CD8-positive, alpha-beta memory T cell (primary cell): ENCODE results near the gene CCDC171. TPM values are rescaled to one million over a fixed set of nuclear protein-coding genes. Genes with fewer than 3 reads are reported as not detected.

ENCODE experiments used
- CTCF ChIA-PET: fragments of 350-600 bp; sonication (Branson Sonifier 250); formaldehyde crosslinking; loops from one replicate; lab custom pipeline; 2021; ENCODE audit warnings: antibody characterized with exemption; lab: Charles Lee
- POLR2A ChIA-PET: fragments of 350-600 bp; sonication (Branson Sonifier 250); formaldehyde crosslinking; loops from one replicate; lab custom pipeline; 2021; ENCODE audit warnings: antibody characterized with exemption; lab: Charles Lee
- DNase-seq, 5 donors: peaks; one replicate each; pipeline versions ENCODE4 v3.0.0 to v3.0.0-alpha.2; 2020 to 2022; ENCODE audit warnings: mixed read lengths in 1 of 5
- H3K27ac ChIP-seq: one replicate; pipeline ENCODE4 v1.7.0; 2013; ENCODE audit warnings: low read depth, mild to moderate bottlenecking, low read length, moderate library complexity
- H3K27me3 ChIP-seq: 2 replicates; pipeline ENCODE4 v1.7.0; 2013; ENCODE audit warnings: low read length, mild to moderate bottlenecking; ENCODE audit not compliant: insufficient read depth, poor library complexity, severe bottlenecking
- H3K36me3 ChIP-seq: 2 replicates; pipeline ENCODE4 v1.7.0; 2013; ENCODE audit warnings: mild to moderate bottlenecking, low read length, moderate library complexity; ENCODE audit not compliant: insufficient read depth
- H3K4me1 ChIP-seq: 2 replicates; pipeline ENCODE4 v1.7.0; 2013; ENCODE audit warnings: mild to moderate bottlenecking, low read length, moderate library complexity; ENCODE audit not compliant: insufficient read depth
- H3K4me3 ChIP-seq: 2 replicates; pipeline ENCODE4 v1.7.0; 2013; ENCODE audit warnings: mild to moderate bottlenecking, low read length
- H3K9me3 ChIP-seq: 2 replicates; pipeline ENCODE4 v1.7.0; 2013; ENCODE audit warnings: mild to moderate bottlenecking, low read length
- H3K27ac Mint-ChIP-seq, 8 donors: one replicate each; pipeline ENCODE4 v1.8.0; 2020 to 2021; ENCODE audit warnings: mixed read lengths in 8 of 8, mild to moderate bottlenecking in 6 of 8, inconsistent platforms in 3 of 8, moderate library complexity in 3 of 8
- H3K27me3 Mint-ChIP-seq, 2 donors: one replicate each; pipeline ENCODE4 v1.8.0; 2020 to 2021; ENCODE audit warnings: mixed read lengths in 2 of 2, mild to moderate bottlenecking in 1 of 2, moderate library complexity in 1 of 2
- H3K36me3 Mint-ChIP-seq, 3 donors: one replicate each; pipeline ENCODE4 v1.8.0; 2020 to 2021; ENCODE audit warnings: mixed read lengths in 3 of 3, inconsistent platforms in 1 of 3, mild to moderate bottlenecking in 1 of 3
- H3K4me1 Mint-ChIP-seq, 3 donors: one replicate each; pipeline ENCODE4 v1.8.0; 2020 to 2021; ENCODE audit warnings: mixed read lengths in 3 of 3, inconsistent platforms in 1 of 3, mild to moderate bottlenecking in 1 of 3
- H3K4me3 Mint-ChIP-seq, 7 donors: one replicate each; pipeline ENCODE4 v1.8.0; 2020 to 2021; ENCODE audit warnings: mixed read lengths in 7 of 7, mild to moderate bottlenecking in 6 of 7, moderate library complexity in 4 of 7, inconsistent platforms in 2 of 7
- H3K9me3 Mint-ChIP-seq, 5 donors: one replicate each; pipeline ENCODE4 v1.8.0; 2020 to 2022; ENCODE audit warnings: mixed read lengths in 5 of 5, mild to moderate bottlenecking in 3 of 5, moderate library complexity in 2 of 5, inconsistent platforms in 1 of 5
- polyA plus RNA-seq: library from polyadenylated mRNA; unstranded; fragments of 300-500 nt; fragmentation: Illumina TruSeq; gene quantifications from one replicate; pipeline ENCODE4 v1.2.3, GENCODE V29; 2021
- total RNA-seq, 2 experiments: library from RNA; stranded (reverse); gene quantifications; one replicate each; pipeline ENCODE4 v1.2.3, GENCODE V29; 2021

The CCDC171 gene
- total and polyA plus RNA-seq, 3 experiments from 2014 or later = 0.62 to 2.3 (median 1.8) TPM

DNA sequence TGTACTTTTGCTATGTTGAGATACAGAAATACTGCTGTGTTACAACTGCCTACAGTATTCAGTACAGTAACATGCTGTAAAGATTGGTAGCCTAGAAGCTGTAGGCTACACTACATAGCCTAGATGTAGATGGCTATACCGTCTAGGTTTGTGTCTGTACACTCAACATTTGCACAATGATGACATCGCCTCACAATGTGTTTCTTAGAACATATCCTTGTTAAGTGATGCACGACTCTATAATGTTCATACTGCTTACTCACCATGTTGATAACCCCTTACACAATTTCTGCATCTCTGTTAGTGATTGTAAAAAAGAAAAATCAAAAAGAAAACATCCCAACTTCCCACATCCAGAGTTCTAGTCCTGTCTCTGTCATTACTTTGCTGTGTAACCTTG, 450.0 kb downstream of the CCDC171 start:
- Histone ChIP-seq H3K4me3 (no peak overlapping the region), H3K36me3 (no peaks in the 10 kb centered on the region), H3K27me3 (no peaks in the 10 kb centered on the region), H3K9me3 (no peaks in the 10 kb centered on the region), H3K4me1 (no peaks in the 10 kb centered on the region), H3K27ac (no peak overlapping the region)
- H3K36me3 Mint-ChIP-seq = no peaks in the 10 kb centered on the region
- H3K27me3 Mint-ChIP-seq = no peaks in the 10 kb centered on the region
- H3K9me3 Mint-ChIP-seq = peaks cover 8 to 17% (median 14%) of the 10 kb centered on the region in 5 donors
- H3K27ac Mint-ChIP-seq = no peak overlapping the region
- H3K4me3 Mint-ChIP-seq = no peak overlapping the region
- DNase-seq = no peak
- ChIA-PET CTCF (no interaction called here), POLR2A (no interaction called here)
- no peaks in the 10 kb centered on the region for H3K4me1 Mint-ChIP-seq

GRCh38 chr9:16003785-16004184, 450.9 kb downstream of the CCDC171 start:
- Mint-ChIP-seq H3K27ac (no peak overlapping the region), H3K4me3 (no peak overlapping the region), H3K4me1 (no peaks in the 10 kb centered on the region), H3K36me3 (no peaks in the 10 kb centered on the region), H3K27me3 (no peaks in the 10 kb centered on the region), H3K9me3 (peaks cover 14 to 23% (median 15%) of the 10 kb centered on the region in 5 donors)
- CTCF ChIA-PET = no interaction called here
- Histone ChIP-seq H3K9me3 (no peaks in the 10 kb centered on the region), H3K4me1 (no peaks in the 10 kb centered on the region), H3K27me3 (no peaks in the 10 kb centered on the region), H3K36me3 (no peaks in the 10 kb centered on the region), H3K27ac (no peak overlapping the region), H3K4me3 (no peak overlapping the region)
- POLR2A ChIA-PET = no interaction called here
- no peak for DNase-seq

DNA sequence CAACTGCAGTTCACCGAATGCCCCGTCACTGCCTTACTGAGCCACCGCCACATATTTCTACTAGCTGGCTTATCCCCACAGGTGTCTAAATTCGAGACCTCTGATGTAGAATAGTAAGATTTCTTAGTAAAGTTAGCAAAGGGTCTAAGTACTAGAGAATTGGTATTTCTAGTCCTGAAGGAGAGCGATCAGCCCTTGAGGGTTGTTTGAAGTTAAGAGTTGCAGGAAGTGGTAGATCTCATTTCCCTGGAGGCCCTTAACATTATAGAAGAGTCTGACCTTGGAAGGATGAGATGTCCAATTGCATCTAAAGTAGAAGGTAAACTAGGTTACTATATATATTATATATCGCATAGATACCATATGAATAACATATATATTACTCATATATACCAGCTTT, 451.8 kb downstream of the CCDC171 start:
- Histone ChIP-seq H3K4me1 (no peaks in the 10 kb centered on the region), H3K4me3 (no peak overlapping the region), H3K9me3 (no peaks in the 10 kb centered on the region), H3K27ac (no peak overlapping the region), H3K27me3 (no peaks in the 10 kb centered on the region), H3K36me3 (no peaks in the 10 kb centered on the region)
- ChIA-PET POLR2A (no interaction called here), CTCF (no interaction called here)
- DNase-seq = no peak
- no peaks in the 10 kb centered on the region for H3K27me3 Mint-ChIP-seq
- no peaks in the 10 kb centered on the region for H3K36me3 Mint-ChIP-seq
- H3K27ac Mint-ChIP-seq = no peak overlapping the region
- no peak overlapping the region for H3K4me3 Mint-ChIP-seq
- H3K9me3 Mint-ChIP-seq = peaks cover 13 to 20% (median 15%) of the 10 kb centered on the region in 5 donors
- no peaks in the 10 kb centered on the region for H3K4me1 Mint-ChIP-seq

DNA sequence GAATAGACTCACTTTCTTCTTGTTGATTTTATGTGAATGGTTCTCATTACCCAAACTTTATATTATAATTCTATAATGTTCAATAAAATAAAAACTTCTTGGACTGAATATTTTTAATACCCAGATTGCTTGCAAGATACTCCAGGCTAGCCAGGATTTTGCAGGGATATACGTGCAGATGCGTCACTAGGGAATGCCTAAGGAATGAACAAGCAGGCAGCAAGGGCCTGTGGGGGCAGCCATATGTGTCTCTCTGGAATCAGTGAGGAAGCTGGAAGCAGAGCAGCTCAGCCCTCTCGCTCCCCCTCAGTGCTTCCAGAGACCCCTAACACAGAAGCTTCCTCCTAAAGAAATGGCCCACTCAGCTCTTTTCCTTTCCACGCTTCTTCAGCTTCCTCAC, 457.4 kb downstream of the CCDC171 start:
- CTCF ChIA-PET = no interaction called here
- peaks cover 0 to 12% (median 9%) of the 10 kb centered on the region in 5 donors for H3K9me3 Mint-ChIP-seq

GRCh38 chr9:16012621-16013020, 459.8 kb downstream of the CCDC171 start:
- H3K27ac Mint-ChIP-seq = no peak overlapping the region
- Histone ChIP-seq H3K9me3 (no peaks in the 10 kb centered on the region), H3K4me1 (no peaks in the 10 kb centered on the region), H3K36me3 (no peaks in the 10 kb centered on the region), H3K4me3 (no peak overlapping the region), H3K27ac (no peak overlapping the region), H3K27me3 (no peaks in the 10 kb centered on the region)
- CTCF ChIA-PET = no interaction called here
- H3K27me3 Mint-ChIP-seq = no peaks in the 10 kb centered on the region
- no peak overlapping the region for H3K4me3 Mint-ChIP-seq
- no peaks in the 10 kb centered on the region for H3K4me1 Mint-ChIP-seq
- POLR2A ChIA-PET = no interaction called here
- DNase-seq = no peak
- no peaks in the 10 kb centered on the region for H3K36me3 Mint-ChIP-seq
- H3K9me3 Mint-ChIP-seq = peaks cover 6 to 20% (median 8%) of the 10 kb centered on the region in 5 donors

More for the DNA sequence above, 457.4 kb downstream of the CCDC171 start:
- Histone ChIP-seq H3K27ac (no peak overlapping the region), H3K36me3 (no peaks in the 10 kb centered on the region), H3K9me3 (no peaks in the 10 kb centered on the region), H3K4me3 (no peak overlapping the region), H3K4me1 (no peaks in the 10 kb centered on the region), H3K27me3 (no peaks in the 10 kb centered on the region)
- POLR2A ChIA-PET = no interaction called here
- H3K27ac Mint-ChIP-seq = no peak overlapping the region
- DNase-seq = no peak
- no peaks in the 10 kb centered on the region for H3K27me3 Mint-ChIP-seq
- no peak overlapping the region for H3K4me3 Mint-ChIP-seq
- no peaks in the 10 kb centered on the region for H3K36me3 Mint-ChIP-seq
- no peaks in the 10 kb centered on the region for H3K4me1 Mint-ChIP-seq

DNA sequence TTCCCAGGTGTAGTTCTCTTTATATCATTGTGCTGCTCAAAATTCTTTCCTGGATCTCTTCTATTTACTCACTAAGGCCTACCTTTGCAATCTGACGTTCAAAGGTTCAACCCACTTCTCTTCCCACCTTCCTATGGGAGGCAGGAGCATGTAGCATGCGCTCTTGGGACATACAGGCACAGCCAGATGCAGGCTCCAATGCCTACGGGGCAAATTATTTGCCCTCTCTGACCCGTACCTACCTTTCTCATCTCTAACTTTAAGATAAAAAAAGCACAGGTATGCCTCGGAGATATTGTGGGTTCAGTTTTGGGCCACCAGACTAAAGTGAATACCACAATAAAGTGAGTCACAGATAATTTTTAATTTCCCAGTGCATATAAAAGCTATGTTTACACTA, 460.5 kb downstream of the CCDC171 start:
- H3K27me3 Mint-ChIP-seq = no peaks in the 10 kb centered on the region
- Histone ChIP-seq H3K9me3 (no peaks in the 10 kb centered on the region), H3K4me3 (no peak overlapping the region), H3K27ac (no peak overlapping the region), H3K36me3 (no peaks in the 10 kb centered on the region), H3K4me1 (no peaks in the 10 kb centered on the region), H3K27me3 (no peaks in the 10 kb centered on the region)
- no peaks in the 10 kb centered on the region for H3K4me1 Mint-ChIP-seq
- no peaks in the 10 kb centered on the region for H3K36me3 Mint-ChIP-seq
- DNase-seq = no peak
- H3K27ac Mint-ChIP-seq = no peak overlapping the region
- POLR2A ChIA-PET = no interaction called here
- CTCF ChIA-PET = no interaction called here
- H3K4me3 Mint-ChIP-seq = no peak overlapping the region
- H3K9me3 Mint-ChIP-seq = peaks cover 7 to 21% (median 13%) of the 10 kb centered on the region in 5 donors

- no peaks in the 10 kb centered on the region for H3K27me3 ChIP-seq
- H3K9me3 ChIP-seq = no peaks in the 10 kb centered on the region
- H3K4me3 ChIP-seq = no peak overlapping the region
- H3K4me1 ChIP-seq = no peaks in the 10 kb centered on the region
- H3K27me3 Mint-ChIP-seq = no peaks in the 10 kb centered on the region
- H3K36me3 ChIP-seq = no peaks in the 10 kb centered on the region
- no peak overlapping the region for H3K27ac ChIP-seq
- POLR2A ChIA-PET = no interaction called here
- no peaks in the 10 kb centered on the region for H3K4me1 Mint-ChIP-seq
- DNase-seq = no peak
- H3K27ac Mint-ChIP-seq = no peak overlapping the region
- CTCF ChIA-PET = no interaction called here
- no peak overlapping the region for H3K4me3 Mint-ChIP-seq
- no peaks in the 10 kb centered on the region for H3K36me3 Mint-ChIP-seq
- peaks cover 5 to 17% (median 9%) of the 10 kb centered on the region in 5 donors for H3K9me3 Mint-ChIP-seq
These were observed 461.0 kb downstream of the CCDC171 start for GRCh38 chr9:16013826-16014225.

GRCh38 chr9:16022228-16022627, 469.4 kb downstream of the CCDC171 start:
- Histone ChIP-seq H3K9me3 (no peaks in the 10 kb centered on the region), H3K4me1 (no peaks in the 10 kb centered on the region), H3K27ac (no peak overlapping the region), H3K27me3 (no peaks in the 10 kb centered on the region), H3K36me3 (no peaks in the 10 kb centered on the region), H3K4me3 (no peak overlapping the region)
- Mint-ChIP-seq H3K36me3 (no peaks in the 10 kb centered on the region), H3K27ac (no peak overlapping the region), H3K27me3 (peaks cover 0 to 2% of the 10 kb centered on the region in 2 donors), H3K4me1 (no peaks in the 10 kb centered on the region), H3K9me3 (peaks cover 9 to 26% (median 15%) of the 10 kb centered on the region in 5 donors), H3K4me3 (no peak overlapping the region)
- no peak for DNase-seq
- ChIA-PET POLR2A (no interaction called here), CTCF (no interaction called here)

GRCh38 chr9:16023446-16023845, 470.6 kb downstream of the CCDC171 start:
- POLR2A ChIA-PET = no interaction called here
- H3K4me1 Mint-ChIP-seq = no peaks in the 10 kb centered on the region
- H3K36me3 Mint-ChIP-seq = no peaks in the 10 kb centered on the region

More at GRCh38 chr9:16023446-16023845, 470.6 kb downstream of the CCDC171 start:
- Histone ChIP-seq H3K4me3 (no peak overlapping the region), H3K27me3 (no peaks in the 10 kb centered on the region), H3K4me1 (no peaks in the 10 kb centered on the region), H3K9me3 (no peaks in the 10 kb centered on the region), H3K36me3 (no peaks in the 10 kb centered on the region), H3K27ac (no peak overlapping the region)
- Mint-ChIP-seq H3K9me3 (peaks cover 7 to 19% (median 10%) of the 10 kb centered on the region in 5 donors), H3K27ac (no peak overlapping the region), H3K27me3 (peaks cover 0 to 2% of the 10 kb centered on the region in 2 donors), H3K4me3 (no peak overlapping the region)
- no peak for DNase-seq
- CTCF ChIA-PET = no interaction called here
